ENCODE data around the gene GABRA6. TPM values are rescaled to one million over a fixed set of nuclear protein-coding genes. Genes with fewer than 3 reads are reported as not detected.

GABRA6 gene
- total and polyA plus RNA-seq, 8 donors: not detected

GRCh38 chr5:161686881-161687280 lies 1.4 kb downstream of the GABRA6 start:
- H3K4me1 ChIP-seq: no peaks in the 10 kb centered on the region
- 77 to 89% (median 86%) methylated on average over 3 of the region's 3 CpGs for WGBS, 5 donors
- peaks cover 0 to 5% (median 0%) of the 10 kb centered on the region in 4 donors for H3K9me3 ChIP-seq
- intact Hi-C loops (cut with DNase I; ENCODE audit: low total_unique reads): no loop called here
- TF ChIP-seq CTCF (IDR thresholded peaks at IDR 0.05): no peak
- H3K36me3 ChIP-seq: no peaks in the 10 kb centered on the region
- no peak overlapping the region for H3K4me3 ChIP-seq
- H3K27ac ChIP-seq: no peak overlapping the region
- H3K27me3 ChIP-seq: no peaks in the 10 kb centered on the region
- DNase-seq: no peak

- no peaks in the 10 kb centered on the region for H3K4me1 ChIP-seq
- H3K9me3 ChIP-seq: peaks cover 0 to 5% (median 0%) of the 10 kb centered on the region in 4 donors
- DNase-seq: no peak
- H3K27ac ChIP-seq: no peak overlapping the region
- intact Hi-C loops (cut with DNase I; ENCODE audit: low total_unique reads): no loop called here
- H3K36me3 ChIP-seq: no peaks in the 10 kb centered on the region
- H3K27me3 ChIP-seq: no peaks in the 10 kb centered on the region
- WGBS, 5 donors: 67 to 87% (median 83%) methylated on average over 2 of the region's 2 CpGs
- no peak overlapping the region for H3K4me3 ChIP-seq
- TF ChIP-seq CTCF (IDR thresholded peaks at IDR 0.05) (no peak), POLR2A (IDR thresholded peaks at IDR 0.05) (no peak), EP300 (IDR thresholded peaks at IDR 0.05) (no peak), POLR2AphosphoS5 (IDR thresholded peaks at IDR 0.05) (no peak)
Observed at GRCh38 chr5:161687316-161687715, 1.8 kb downstream of the GABRA6 start.

- Histone ChIP-seq H3K27ac (no peak overlapping the region), H3K4me3 (no peak overlapping the region), H3K36me3 (no peaks in the 10 kb centered on the region), H3K4me1 (no peaks in the 10 kb centered on the region), H3K9me3 (no peaks in the 10 kb centered on the region), H3K27me3 (no peaks in the 10 kb centered on the region)
- intact Hi-C loops (cut with DNase I; ENCODE audit: low total_unique reads): no loop called here
- no peak for DNase-seq
- no peak for TF ChIP-seq CTCF (IDR thresholded peaks at IDR 0.05)
- TF ChIP-seq POLR2AphosphoS5 (IDR thresholded peaks at IDR 0.05): no peak
- no peak for TF ChIP-seq EP300 (IDR thresholded peaks at IDR 0.05)
- no peak for TF ChIP-seq POLR2A (IDR thresholded peaks at IDR 0.05)
- 46 to 68% (median 51%) methylated on average over 6 to 7 of the region's 7 CpGs for WGBS, 5 donors
Observed at GRCh38 chr5:161691911-161692310, 6.4 kb downstream of the GABRA6 start.

GRCh38 chr5:161697001-161697400 lies 11.5 kb downstream of the GABRA6 start:
- DNase-seq: no peak
- WGBS, 5 donors: 75 to 84% (median 78%) methylated on average over 4 of the region's 4 CpGs
- no peak for TF ChIP-seq EP300 (IDR thresholded peaks at IDR 0.05)
- Histone ChIP-seq H3K36me3 (no peaks in the 10 kb centered on the region), H3K9me3 (no peaks in the 10 kb centered on the region), H3K4me3 (no peak overlapping the region), H3K27me3 (no peaks in the 10 kb centered on the region), H3K4me1 (no peaks in the 10 kb centered on the region), H3K27ac (no peak overlapping the region)
- intact Hi-C loops (cut with DNase I; ENCODE audit: low total_unique reads): no loop called here

GRCh38 chr5:161700065-161700464 lies 14.5 kb downstream of the GABRA6 start:
- Histone ChIP-seq H3K27ac (no peak overlapping the region), H3K36me3 (no peaks in the 10 kb centered on the region), H3K9me3 (no peaks in the 10 kb centered on the region), H3K4me3 (no peak overlapping the region), H3K27me3 (no peaks in the 10 kb centered on the region), H3K4me1 (no peaks in the 10 kb centered on the region)
- 62 to 82% (median 74%) methylated on average over 4 of the region's 4 CpGs for WGBS, 5 donors
- intact Hi-C loops (cut with DNase I; ENCODE audit: low total_unique reads): no loop called here
- no peak for DNase-seq
- TF ChIP-seq POLR2AphosphoS5 (IDR thresholded peaks at IDR 0.05) (no peak), EP300 (IDR thresholded peaks at IDR 0.05) (no peak), POLR2A (IDR thresholded peaks at IDR 0.05) (no peak), CTCF (IDR thresholded peaks at IDR 0.05) (no peak)
